HCT116 (cell line): ENCODE data around the gene GSC.

Experiments used
- ATF3 ChIP-seq: IDR thresholded peaks from 2 replicates; pipeline ENCODE4 v1.6.1; 2012
- CEBPB ChIP-seq: IDR thresholded peaks from 2 replicates; pipeline ENCODE4 v1.6.1; 2012; ENCODE audit warnings: low read depth
- CTCF ChIP-seq, 3 experiments: fragments of 200-600 bp in 1 of 3; sonication (generic) in 1 of 3; IDR thresholded peaks in 2 of 3; conservative IDR thresholded peaks in 1 of 3; 2 replicates each; pipeline ENCODE4 v1.5.1; 2012 to 2017; ENCODE audit warnings: low read depth in 2 of 3, low read length in 2 of 3, antibody characterized with exemption in 1 of 3, borderline replicate concordance in 1 of 3, control low read depth in 1 of 3, mild to moderate bottlenecking in 1 of 3, mixed read lengths in 1 of 3, mixed run types in 1 of 3, moderate library complexity in 1 of 3; ENCODE audit not compliant: insufficient read depth in 1 of 3
- EZH2phosphoT487 ChIP-seq: fragments of 200-600 bp; IDR thresholded peaks from 2 replicates; pipeline ENCODE4 v1.6.1; 2018; ENCODE audit warnings: antibody characterized with exemption, borderline replicate concordance
- JUND ChIP-seq: IDR thresholded peaks from 2 replicates; pipeline ENCODE4 v1.6.1; 2012
- MAX ChIP-seq: IDR thresholded peaks from 2 replicates; pipeline ENCODE4 v1.6.1; 2012
- POLR2A ChIP-seq: IDR thresholded peaks from 2 replicates; pipeline ENCODE4 v1.7.0; 2011; ENCODE audit warnings: borderline replicate concordance; ENCODE audit not compliant: insufficient read depth, insufficient read length; ENCODE audit errors: extremely low read depth
- POLR2AphosphoS5 ChIP-seq: IDR thresholded peaks from 2 replicates; pipeline ENCODE4 v1.6.1; 2011; ENCODE audit warnings: mild to moderate bottlenecking, low read depth, low read length, moderate library complexity
- TCF7L2 ChIP-seq: IDR thresholded peaks from 2 replicates; pipeline ENCODE4 v1.7.0; 2011; ENCODE audit warnings: borderline replicate concordance, inconsistent platforms; ENCODE audit not compliant: insufficient read depth, insufficient read length; ENCODE audit errors: extremely low read depth
- ZBTB33 ChIP-seq: IDR thresholded peaks from 2 replicates; pipeline ENCODE4 v1.6.1; 2011; ENCODE audit warnings: mild to moderate bottlenecking, low read length, moderate library complexity; ENCODE audit not compliant: insufficient replicate concordance; ENCODE audit errors: extremely low read depth

GRCh38 chr14:94770251-94770749, 387 bp upstream of the GSC start:
- no peak for TF ChIP-seq CTCF (IDR thresholded peaks at IDR 0.05 in 2 of 3, conservative IDR thresholded peaks at IDR 0.05 in 1 of 3; ENCODE audit: borderline replicate concordance in 1 of 3, insufficient read depth in 1 of 3, low read depth in 2 of 3, low read length in 2 of 3)
- TF ChIP-seq ZBTB33 = no peak
- no peak for TF ChIP-seq CEBPB
- TF ChIP-seq ATF3 = no peak
- no peak for TF ChIP-seq POLR2A
- no peak for TF ChIP-seq MAX
- TF ChIP-seq EZH2phosphoT487 = no peak
- no peak for TF ChIP-seq JUND
- TF ChIP-seq POLR2AphosphoS5 = no peak
- no peak for TF ChIP-seq TCF7L2
